ENCODE measurements around the gene PEX6. TPM values are rescaled to one million over a fixed set of nuclear protein-coding genes. Genes with fewer than 3 reads are reported as not detected.

PEX6 gene
- total and polyA plus RNA-seq, 2 of the 13 experiments (the other 11 are each of a cell fraction or from before 2014, with no cell fraction given) = 5.1 to 6.7 TPM

DNA sequence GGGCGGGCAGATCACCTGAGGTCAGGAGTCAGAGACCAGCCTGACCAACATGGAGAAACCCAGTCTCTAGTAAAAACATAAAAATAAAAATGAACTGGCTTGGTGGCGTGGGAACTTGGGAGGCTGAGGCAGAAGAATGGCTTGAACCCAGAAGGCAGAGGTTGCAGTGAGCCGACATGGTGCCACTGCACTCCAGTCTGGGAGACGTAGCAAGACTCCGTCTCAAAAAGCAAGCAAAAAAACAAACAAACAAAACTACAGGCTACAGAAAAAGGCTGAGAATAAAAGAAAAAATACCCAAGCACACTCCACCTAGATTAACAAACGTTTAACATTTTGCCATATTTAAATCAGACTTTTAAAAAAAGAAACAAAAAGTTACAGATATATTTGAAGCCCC, 57.2 kb downstream of the PEX6 start:
- Histone ChIP-seq H3K27ac (ENCODE audit: extremely low read length, insufficient read depth, low read length) (no peak overlapping the region), H3K4me1 (ENCODE audit: insufficient read depth, low read length) (peaks cover 70% of the 10 kb centered on the region), H2AFZ (ENCODE audit: low read length) (no peak overlapping the region), H3K4me2 (ENCODE audit: low read depth, low read length) (no peak overlapping the region), H3K9me3 (ENCODE audit: low read length) (no peaks in the 10 kb centered on the region), H3K79me2 (ENCODE audit: insufficient read depth, low read length) (no peaks in the 10 kb centered on the region), H3K27me3 (ENCODE audit: control insufficient read depth in 1 of 2, insufficient read depth in 2 of 2, low read length in 2 of 2) (no peaks in the 10 kb centered on the region), H3K4me3 (replicated peaks in 1 of 3; ENCODE audit: insufficient read depth in 1 of 3, low read depth in 2 of 3, low read length in 3 of 3) (no peak overlapping the region), H3K36me3 (replicated peaks in 1 of 2; ENCODE audit: control insufficient read depth in 1 of 2, insufficient read depth in 2 of 2, low read length in 2 of 2) (no peaks in the 10 kb centered on the region), H3K9ac (ENCODE audit: insufficient read depth, low read depth, low read length) (no peak overlapping the region), H4K20me1 (ENCODE audit: insufficient read depth, low read length) (no peaks in the 10 kb centered on the region)
- ChIA-PET POLR2A (interaction anchor here (2.9 kb wide), 1 partner anchor 7 kb away, joined by 27 read pairs; the partner anchor contains the start of gene CNPY3), CTCF (ENCODE audit: low intra/inter-chr PET ratio, low total read pairs) (no interaction called here)
- WGBS (ENCODE audit: low lambda C conversion rate) = 52% methylated on average over 6 of the region's 6 CpGs
- DNase-seq (ENCODE audit: low spot score) (no peak), ATAC-seq (no peak), FAIRE-seq (no peak)
- TF ChIP-seq ZNF441 (CRISPR knock-in tag; IDR thresholded peaks at IDR 0.05; ENCODE audit: borderline replicate concordance) (peak; percentile 94), MBNL3 (CRISPR knock-in tag; conservative IDR thresholded peaks at IDR 0.05) (no peak)
- in situ Hi-C loops (cut with HindIII; ENCODE audit: extremely low pct_ligation_motif_present, low pct_unique_long_range_greater_than_20kb) = no loop called here
- BruUV-seq (replicated peaks) = no TSS peak
- intact Hi-C loops (cut with micrococcal nuclease; ENCODE audit: unreplicated experiment) = no loop called here

DNA sequence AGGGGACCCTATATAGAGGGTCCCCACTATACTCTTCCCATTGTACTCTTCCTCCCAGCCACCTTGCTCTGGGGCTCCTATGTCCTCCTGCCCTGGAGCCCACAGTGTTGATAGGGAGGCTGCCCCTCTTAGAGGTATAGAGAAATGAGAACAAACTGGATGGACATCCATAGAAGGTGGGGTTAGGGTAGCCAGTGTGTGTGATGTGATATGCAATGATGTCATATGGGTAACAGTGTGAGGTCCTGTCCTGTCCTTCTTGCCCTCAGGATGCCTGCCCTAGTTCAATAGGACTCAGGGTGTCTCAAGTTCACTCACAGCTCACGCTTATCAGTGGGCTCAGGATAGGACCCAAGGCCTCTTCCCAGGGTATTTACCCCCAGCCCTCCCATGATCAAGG, 62.7 kb downstream of the PEX6 start:
- peaks cover 49% of the 10 kb centered on the region for H3K4me1 ChIP-seq (ENCODE audit: insufficient read depth, low read length)
- FAIRE-seq = no peak
- DNase-seq (ENCODE audit: low spot score) = no peak
- H3K79me2 ChIP-seq (ENCODE audit: insufficient read depth, low read length) = no peaks in the 10 kb centered on the region
- BruUV-seq (replicated peaks) = no TSS peak
- ChIA-PET CTCF (ENCODE audit: low intra/inter-chr PET ratio, low total read pairs) (no interaction called here), POLR2A (interaction anchor here (1.1 to 1.4 kb wide), 3 partner anchors 13 to 68 kb away, joined by 3 to 8 read pairs (median 3); partner anchors contain the start of genes CNPY3, PEX6 and PPP2R5D)
- no peak overlapping the region for H3K9ac ChIP-seq (ENCODE audit: insufficient read depth, low read depth, low read length)
- H2AFZ ChIP-seq (ENCODE audit: low read length) = no peak overlapping the region
- TF ChIP-seq, protein P1, sequence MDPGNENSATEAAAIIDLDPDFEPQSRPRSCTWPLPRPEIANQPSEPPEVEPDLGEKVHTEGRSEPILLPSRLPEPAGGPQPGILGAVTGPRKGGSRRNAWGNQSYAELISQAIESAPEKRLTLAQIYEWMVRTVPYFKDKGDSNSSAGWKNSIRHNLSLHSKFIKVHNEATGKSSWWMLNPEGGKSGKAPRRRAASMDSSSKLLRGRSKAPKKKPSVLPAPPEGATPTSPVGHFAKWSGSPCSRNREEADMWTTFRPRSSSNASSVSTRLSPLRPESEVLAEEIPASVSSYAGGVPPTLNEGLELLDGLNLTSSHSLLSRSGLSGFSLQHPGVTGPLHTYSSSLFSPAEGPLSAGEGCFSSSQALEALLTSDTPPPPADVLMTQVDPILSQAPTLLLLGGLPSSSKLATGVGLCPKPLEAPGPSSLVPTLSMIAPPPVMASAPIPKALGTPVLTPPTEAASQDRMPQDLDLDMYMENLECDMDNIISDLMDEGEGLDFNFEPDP (CRISPR knock-in tag; conservative IDR thresholded peaks at IDR 0.05) = 0 out of 2 replicates have a peak, but pooled peaks have one; percentile 14
- TF ChIP-seq CREM (IDR thresholded peaks at IDR 0.05) (no peak), CREM (CRISPR knock-in tag; IDR thresholded peaks at IDR 0.05) (no peak), ATF7 (IDR thresholded peaks at IDR 0.05) (peak; percentile 56), ATF7 (CRISPR knock-in tag; IDR thresholded peaks at IDR 0.05) (no peak), HOXA3 (CRISPR knock-in tag; IDR thresholded peaks at IDR 0.05) (no peak)
- WGBS (ENCODE audit: low lambda C conversion rate) = 40% methylated on average over 1 of the region's 1 CpG
- no peaks in the 10 kb centered on the region for H3K9me3 ChIP-seq (ENCODE audit: low read length)
- H3K36me3 ChIP-seq (replicated peaks in 1 of 2; ENCODE audit: control insufficient read depth in 1 of 2, insufficient read depth in 2 of 2, low read length in 2 of 2) = no peaks in the 10 kb centered on the region; a peak in 1 of 5 replicates
- in situ Hi-C loops (cut with HindIII; ENCODE audit: extremely low pct_ligation_motif_present, low pct_unique_long_range_greater_than_20kb) = no loop called here
- H3K27me3 ChIP-seq (ENCODE audit: control insufficient read depth in 1 of 2, insufficient read depth in 2 of 2, low read length in 2 of 2) = peaks cover 0 to 2% of the 10 kb centered on the region in 2 experiments; a peak in 2 of 5 replicates
- intact Hi-C loops (cut with micrococcal nuclease; ENCODE audit: unreplicated experiment) = no loop called here
- no peak overlapping the region for H3K27ac ChIP-seq (ENCODE audit: extremely low read length, insufficient read depth, low read length)
- H3K4me3 ChIP-seq (replicated peaks in 1 of 3; ENCODE audit: insufficient read depth in 1 of 3, low read depth in 2 of 3, low read length in 3 of 3) = no peak overlapping the region
- H4K20me1 ChIP-seq (ENCODE audit: insufficient read depth, low read length) = no peaks in the 10 kb centered on the region
- H3K4me2 ChIP-seq (ENCODE audit: low read depth, low read length) = no peak overlapping the region
- ATAC-seq = peak; percentile 19

All from HepG2 (cell line).